MM.1S (cell line): ENCODE results near the gene CCDC178.

Source experiments
- DNase-seq: peaks from one replicate; pipeline ENCODE4 v3.0.0-alpha.2; 2015
- H2AFZ ChIP-seq: fragments of 300-600 bp; sonication (generic); 2 replicates; pipeline ENCODE4 v1.6.0; 2016; ENCODE audit warnings: antibody characterized with exemption, low read length
- H3F3A ChIP-seq: fragments of 300-600 bp; sonication (generic); 2 replicates; pipeline ENCODE4 v1.6.1; 2016; ENCODE audit warnings: mild to moderate bottlenecking, antibody characterized with exemption, low read length, moderate library complexity, mixed read lengths; ENCODE audit not compliant: insufficient read depth
- H3K27ac ChIP-seq: fragments of 300-600 bp; sonication (generic); 2 replicates; pipeline ENCODE4 v1.5.1; 2016; ENCODE audit warnings: mild to moderate bottlenecking, low read length
- H3K27me3 ChIP-seq: fragments of 300-600 bp; sonication (generic); replicated peaks from 2 replicates; pipeline ENCODE4 v1.6.0; 2016; ENCODE audit warnings: low read length; ENCODE audit not compliant: insufficient read depth
- H3K36me3 ChIP-seq: fragments of 300-600 bp; sonication (generic); replicated peaks from 2 replicates; pipeline ENCODE4 v1.6.1; 2016; ENCODE audit warnings: mild to moderate bottlenecking, low read length, mixed read lengths; ENCODE audit not compliant: insufficient read depth
- H3K4me1 ChIP-seq: fragments of 300-600 bp; sonication (generic); 2 replicates; pipeline ENCODE4 v1.6.1; 2016; ENCODE audit warnings: low read length, mixed read lengths
- H3K4me2 ChIP-seq: fragments of 300-600 bp; sonication (generic); 2 replicates; pipeline ENCODE4 v1.6.0; 2016; ENCODE audit warnings: low read depth, low read length
- H3K4me3 ChIP-seq: fragments of 300-600 bp; sonication (generic); 2 replicates; pipeline ENCODE4 v1.5.1; 2016; ENCODE audit warnings: low read length, mixed read lengths
- H3K79me2 ChIP-seq: fragments of 300-600 bp; sonication (generic); 2 replicates; pipeline ENCODE4 v1.6.1; 2016; ENCODE audit warnings: mixed run types, low read length, mixed read lengths
- H3K9ac ChIP-seq: fragments of 300-600 bp; sonication (generic); 2 replicates; pipeline ENCODE4 v1.6.1; 2016; ENCODE audit warnings: low read length, mixed read lengths
- H3K9me2 ChIP-seq: fragments of 300-600 bp; sonication (generic); replicated peaks from 2 replicates; pipeline ENCODE4 v1.6.1; 2016; ENCODE audit warnings: mild to moderate bottlenecking, low read length, mixed read lengths; ENCODE audit not compliant: insufficient read depth
- H3K9me3 ChIP-seq: fragments of 300-600 bp; sonication (generic); replicated peaks from 2 replicates; pipeline ENCODE4 v1.6.1; 2016; ENCODE audit warnings: mild to moderate bottlenecking, low read length, mixed read lengths; ENCODE audit not compliant: insufficient read depth
- H4K20me1 ChIP-seq: fragments of 300-600 bp; sonication (generic); 2 replicates; pipeline ENCODE4 v1.6.1; 2016; ENCODE audit warnings: mild to moderate bottlenecking, low read length, moderate library complexity, mixed read lengths; ENCODE audit not compliant: insufficient read depth
- CTCF ChIP-seq: fragments of 300-600 bp; sonication (generic); IDR thresholded peaks from 2 replicates; pipeline ENCODE4 v1.5.1; 2016; ENCODE audit warnings: antibody characterized with exemption, low read length, mixed read lengths
- EZH2 ChIP-seq: fragments of 300-600 bp; sonication (generic); optimal IDR thresholded peaks from 2 replicates; pipeline ENCODE3; 2017; ENCODE audit warnings: low read depth, mild to moderate bottlenecking, antibody characterized with exemption, low read length, mixed read lengths
- EZH2phosphoT487 ChIP-seq: fragments of 300-600 bp; sonication (generic); IDR thresholded peaks from 2 replicates; pipeline ENCODE4 v1.6.1; 2018; ENCODE audit warnings: antibody characterized with exemption, low read length

The CCDC178 gene

DNA sequence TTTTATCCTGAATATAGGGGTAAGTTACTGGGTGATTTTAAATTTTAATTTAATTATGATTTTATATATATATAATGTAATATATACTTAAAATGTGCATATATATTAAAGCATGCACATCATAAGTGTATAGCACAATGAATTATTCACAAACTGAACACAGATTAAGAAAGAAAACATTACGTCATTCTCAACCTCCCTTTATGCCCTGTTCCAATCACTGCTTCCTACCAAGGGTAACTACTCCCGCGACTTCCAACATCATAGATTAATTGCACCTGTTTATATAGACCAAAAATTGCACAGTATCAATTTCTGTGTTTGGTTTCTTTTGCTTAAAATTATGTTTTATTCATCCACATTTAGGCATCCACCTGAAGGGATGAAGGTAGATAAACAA is 366.4 kb downstream of the CCDC178 start:
- TF ChIP-seq EZH2 (no peak), EZH2phosphoT487 (no peak), CTCF (no peak)
- H3K79me2 ChIP-seq, result no peaks in the 10 kb centered on the region
- H4K20me1 ChIP-seq, result no peaks in the 10 kb centered on the region
- no peaks in the 10 kb centered on the region for H3K36me3 ChIP-seq
- H3F3A ChIP-seq, result no peaks in the 10 kb centered on the region
- no peak overlapping the region for H2AFZ ChIP-seq
- no peaks in the 10 kb centered on the region for H3K9me2 ChIP-seq
- no peak for DNase-seq
- H3K9me3 ChIP-seq, result no peaks in the 10 kb centered on the region
- no peak overlapping the region for H3K4me2 ChIP-seq
- H3K27ac ChIP-seq, result no peak overlapping the region
- no peaks in the 10 kb centered on the region for H3K27me3 ChIP-seq
- no peak overlapping the region for H3K4me3 ChIP-seq
- H3K9ac ChIP-seq, result no peak overlapping the region
- H3K4me1 ChIP-seq, result no peaks in the 10 kb centered on the region

DNA sequence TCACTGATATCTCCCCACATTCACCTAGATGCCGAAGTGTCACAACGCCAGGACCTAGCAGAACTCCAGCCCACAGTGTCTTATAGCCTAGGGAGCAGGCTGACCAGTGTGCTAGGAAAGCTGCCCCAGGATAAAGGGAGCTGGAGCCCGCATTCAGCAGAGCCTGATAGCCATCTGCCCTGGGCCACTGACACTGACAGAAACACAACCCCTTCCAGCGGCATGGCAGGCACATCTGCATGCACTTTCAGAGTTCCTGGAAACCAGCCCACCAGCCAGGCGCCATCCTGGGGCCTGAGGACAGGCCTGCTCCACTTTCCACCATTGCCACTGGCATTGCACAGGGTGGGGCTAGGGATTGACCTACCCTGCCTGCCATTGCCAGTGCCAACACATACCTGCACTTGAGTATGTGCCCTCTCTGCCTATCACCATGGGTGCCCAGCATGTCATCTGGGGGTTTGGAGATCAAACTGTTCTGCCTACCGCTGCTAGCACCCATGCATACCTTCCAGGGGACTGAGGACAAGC is 377.6 kb downstream of the CCDC178 start:
- TF ChIP-seq EZH2 (no peak), EZH2phosphoT487 (no peak), CTCF (no peak)
- Histone ChIP-seq H2AFZ (no peak overlapping the region), H3K27me3 (no peaks in the 10 kb centered on the region), H3K9me2 (no peaks in the 10 kb centered on the region), H3K4me1 (no peaks in the 10 kb centered on the region), H3K9me3 (no peaks in the 10 kb centered on the region), H3F3A (no peaks in the 10 kb centered on the region), H3K27ac (no peak overlapping the region), H3K4me2 (no peak overlapping the region), H4K20me1 (no peaks in the 10 kb centered on the region), H3K79me2 (no peaks in the 10 kb centered on the region), H3K9ac (no peak overlapping the region), H3K36me3 (no peaks in the 10 kb centered on the region), H3K4me3 (no peak overlapping the region)
- DNase-seq, result no peak

- no peak overlapping the region for H2AFZ ChIP-seq
- no peak for DNase-seq
Measured at GRCh38 chr18:33052886-33053285, 387.6 kb downstream of the CCDC178 start.

DNA sequence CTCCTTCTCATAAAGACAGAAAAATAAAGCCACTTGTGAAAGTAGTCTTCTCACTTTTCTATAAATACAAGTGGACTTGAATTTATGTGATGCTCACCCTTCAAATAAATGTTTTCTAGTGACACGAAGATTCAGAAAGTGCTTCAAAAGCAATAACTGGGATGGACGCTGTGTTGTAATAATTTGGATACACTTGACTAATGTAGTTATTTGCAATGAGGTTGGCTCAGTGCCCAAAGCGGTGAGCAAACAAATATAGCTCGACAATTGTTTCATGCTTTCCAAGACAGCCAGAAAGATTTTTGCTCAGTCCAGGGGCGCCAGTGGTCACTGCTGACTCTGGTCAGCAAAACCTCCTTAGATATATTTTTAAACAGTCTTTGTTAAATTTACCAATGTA is 389.1 kb downstream of the CCDC178 start:
- Histone ChIP-seq H3K4me3 (no peak overlapping the region), H3K4me2 (no peak overlapping the region), H3K9ac (no peak overlapping the region), H2AFZ (no peak overlapping the region), H3K27ac (no peak overlapping the region), H3K36me3 (no peaks in the 10 kb centered on the region), H3K27me3 (no peaks in the 10 kb centered on the region), H3K9me3 (no peaks in the 10 kb centered on the region), H3F3A (no peaks in the 10 kb centered on the region), H3K9me2 (no peaks in the 10 kb centered on the region), H3K4me1 (no peaks in the 10 kb centered on the region), H4K20me1 (no peaks in the 10 kb centered on the region), H3K79me2 (no peaks in the 10 kb centered on the region)
- no peak for DNase-seq
- TF ChIP-seq CTCF (no peak), EZH2phosphoT487 (no peak), EZH2 (no peak)

More at GRCh38 chr18:33052886-33053285, 387.6 kb downstream of the CCDC178 start:
- Histone ChIP-seq H3K9ac (no peak overlapping the region), H3F3A (no peaks in the 10 kb centered on the region), H3K27ac (no peak overlapping the region), H3K27me3 (no peaks in the 10 kb centered on the region), H3K9me2 (no peaks in the 10 kb centered on the region), H3K4me2 (no peak overlapping the region), H3K9me3 (no peaks in the 10 kb centered on the region), H3K36me3 (no peaks in the 10 kb centered on the region), H3K79me2 (no peaks in the 10 kb centered on the region), H4K20me1 (no peaks in the 10 kb centered on the region), H3K4me3 (no peak overlapping the region), H3K4me1 (no peaks in the 10 kb centered on the region)
- no peak for TF ChIP-seq EZH2
